Forelimb muscle (tissue), 1 donor: ENCODE results near the gene OR4D5. TPM values are rescaled to one million over a fixed set of nuclear protein-coding genes. Genes with fewer than 3 reads are reported as not detected.

ENCODE experiments used
- DNase-seq: peaks from one replicate; pipeline ENCODE4 v3.0.0-alpha.2; 2013; ENCODE audit warnings: low read depth
- polyA plus RNA-seq: library from polyadenylated mRNA; unstranded; fragments of 120-200 nt; gene quantifications from one replicate; pipeline ENCODE4 v1.2.1, GENCODE V29; 2013; ENCODE audit not compliant: insufficient read length

OR4D5 gene
- polyA plus RNA-seq, result not detected

- no peak for DNase-seq
Measured at GRCh38 chr11:123939317-123939716, at the start of gene OR4D5. Gene OR4D5, plus strand, starts transcription at chr11:123939617. Its CDS starts 0 bp downstream, at chr11:123939617.

DNA sequence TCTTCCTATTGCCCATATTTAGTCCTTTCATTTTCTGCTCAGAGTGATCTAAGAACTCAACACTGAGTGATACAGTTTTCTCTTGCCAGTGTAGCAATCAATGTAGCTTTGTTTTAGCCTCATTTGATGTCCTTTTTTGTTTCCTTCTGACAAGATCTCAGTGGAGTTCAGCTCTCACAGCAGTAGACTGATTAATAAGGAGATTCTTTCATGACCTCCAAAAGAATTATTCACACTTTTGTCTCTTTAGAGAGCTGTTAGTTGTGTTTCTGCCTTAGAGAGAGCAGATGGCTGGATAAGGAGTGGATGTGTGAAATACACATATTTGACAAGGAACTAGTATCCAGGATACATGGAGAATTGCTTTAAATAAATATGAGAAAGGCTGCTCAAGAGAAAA, 47.4 kb upstream of the OR4D5 start:
- DNase-seq, result no peak

DNA sequence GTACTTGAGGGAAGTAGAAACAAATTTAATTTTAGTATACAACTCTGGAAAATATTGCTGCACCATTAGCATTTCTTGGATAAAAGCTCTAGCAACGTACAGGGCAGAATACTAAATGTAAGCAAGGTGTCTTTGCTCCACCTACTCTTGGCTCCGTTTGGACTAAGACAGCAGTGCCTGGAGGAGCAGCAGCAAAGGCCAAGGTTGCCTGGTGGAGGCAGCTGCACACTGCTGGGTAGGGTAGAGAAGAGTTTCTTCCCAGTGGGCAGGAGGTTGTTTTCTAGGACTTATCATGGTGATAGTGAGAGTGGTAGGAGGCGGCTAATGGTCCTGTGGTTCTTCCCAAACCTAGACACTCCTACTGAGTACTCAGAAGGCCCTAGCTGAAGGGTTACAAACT, 39.6 kb upstream of the OR4D5 start:
- no peak for DNase-seq

GRCh38 chr11:123901867-123902266, 37.5 kb upstream of the OR4D5 start, which contains the start of gene OR8D4:
Gene OR8D4, plus strand, starts transcription at chr11:123902167. Its CDS starts 4,265 bp downstream, at chr11:123906432.
- DNase-seq, result no peak

GRCh38 chr11:123903932-123904331, 35.5 kb upstream of the OR4D5 start:
- DNase-seq, result no peak

DNA sequence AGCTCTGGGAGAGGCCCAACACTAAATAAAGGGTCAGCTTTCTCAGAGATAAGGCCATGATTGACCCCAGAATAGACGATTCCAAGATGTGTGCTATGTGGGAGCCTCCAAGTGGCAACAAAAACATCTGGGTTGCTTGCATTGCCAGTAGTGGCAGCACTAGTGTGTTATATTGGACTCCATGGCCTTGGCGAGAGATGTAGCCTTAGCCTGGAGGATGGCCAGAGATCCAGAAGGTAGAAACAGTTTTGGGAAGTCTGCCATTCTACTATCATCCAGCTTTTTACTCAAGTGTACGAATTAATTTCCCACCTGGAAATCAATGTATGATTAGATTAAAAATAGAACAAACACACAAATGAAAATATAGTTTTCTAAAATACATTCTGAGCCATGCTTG, 34.5 kb upstream of the OR4D5 start:
- no peak for DNase-seq

GRCh38 chr11:123905826-123906225, 33.6 kb upstream of the OR4D5 start:
- DNase-seq, result no peak

- no peak for DNase-seq
Measured at GRCh38 chr11:123920943-123921342, 18.5 kb upstream of the OR4D5 start.

GRCh38 chr11:123924027-123924426, 15.4 kb upstream of the OR4D5 start:
- no peak for DNase-seq

DNA sequence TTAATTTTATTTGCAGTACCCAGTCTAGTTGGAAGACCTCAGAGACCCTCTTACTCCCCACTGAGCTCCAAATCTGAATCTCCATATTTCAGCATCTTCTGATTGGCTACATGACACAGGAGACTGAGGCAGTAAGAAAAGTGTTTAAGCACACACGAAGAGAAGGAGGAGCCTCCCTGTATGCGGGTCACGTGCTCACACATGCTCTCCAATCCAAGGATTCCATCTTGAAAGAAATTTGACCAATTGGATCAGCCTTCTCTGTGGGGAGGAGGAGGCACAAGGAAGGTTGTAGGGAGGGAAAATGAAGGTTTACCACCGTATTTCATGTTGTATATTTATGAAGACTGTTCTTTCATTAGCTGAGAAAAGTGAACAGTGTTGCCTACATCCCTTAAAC, 3.0 kb downstream of the OR4D5 start:
- no peak for DNase-seq

- no peak for DNase-seq
Measured at GRCh38 chr11:123943738-123944137, 4.3 kb downstream of the OR4D5 start, which contains the start of gene OR6T1. Gene OR6T1, minus strand, starts transcription at chr11:123943838. Its CDS starts 0 bp downstream, at chr11:123943838.

DNA sequence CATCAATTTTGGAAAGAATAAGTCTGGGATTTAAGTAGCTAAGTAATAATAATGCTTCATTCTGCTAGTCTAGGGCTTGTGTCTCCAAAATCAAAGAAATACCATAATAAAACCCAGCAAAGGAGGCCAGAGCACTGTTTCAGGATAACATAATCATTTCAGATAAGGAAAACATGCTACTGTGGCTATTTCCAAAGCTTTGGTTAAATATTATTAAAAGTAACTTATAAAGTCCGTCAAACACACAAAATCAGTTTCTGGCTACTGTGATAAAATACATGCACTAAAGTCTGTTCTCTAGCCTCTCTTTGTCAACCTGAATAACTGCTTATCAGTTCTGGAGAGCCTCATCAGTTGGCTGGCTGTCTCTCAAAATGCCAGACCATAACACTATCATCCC, 5.7 kb downstream of the OR4D5 start:
- DNase-seq, result no peak

DNA sequence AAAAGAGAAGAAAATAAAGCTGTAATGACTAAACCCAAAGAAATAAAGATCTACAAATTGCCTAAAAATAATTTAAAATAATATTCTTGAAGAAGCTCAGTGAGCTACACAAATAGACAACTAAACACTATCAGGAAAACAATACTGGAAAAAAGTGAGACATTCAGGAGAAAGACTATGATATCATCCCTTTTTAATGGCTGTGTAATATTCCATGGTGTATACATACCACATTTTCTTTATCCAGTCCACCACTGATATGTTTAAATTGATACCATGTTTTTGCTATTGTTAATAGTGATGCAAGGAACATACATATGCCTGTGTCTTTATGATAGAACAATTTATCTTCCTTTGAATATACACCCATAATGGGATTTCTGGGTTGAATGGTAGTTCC, 17.3 kb downstream of the OR4D5 start:
- DNase-seq, result no peak

- no peak for DNase-seq
Measured at GRCh38 chr11:123973816-123974215, 34.4 kb downstream of the OR4D5 start.

GRCh38 chr11:123976770-123977560, 37.5 kb downstream of the OR4D5 start:
- DNase-seq, result no peak

- DNase-seq, result no peak
Measured at GRCh38 chr11:123977731-123978347, 38.4 kb downstream of the OR4D5 start, which contains the start of gene OR10S1. Gene OR10S1, minus strand, starts transcription at chr11:123977781. Its CDS starts 117 bp downstream, at chr11:123977664.

DNA sequence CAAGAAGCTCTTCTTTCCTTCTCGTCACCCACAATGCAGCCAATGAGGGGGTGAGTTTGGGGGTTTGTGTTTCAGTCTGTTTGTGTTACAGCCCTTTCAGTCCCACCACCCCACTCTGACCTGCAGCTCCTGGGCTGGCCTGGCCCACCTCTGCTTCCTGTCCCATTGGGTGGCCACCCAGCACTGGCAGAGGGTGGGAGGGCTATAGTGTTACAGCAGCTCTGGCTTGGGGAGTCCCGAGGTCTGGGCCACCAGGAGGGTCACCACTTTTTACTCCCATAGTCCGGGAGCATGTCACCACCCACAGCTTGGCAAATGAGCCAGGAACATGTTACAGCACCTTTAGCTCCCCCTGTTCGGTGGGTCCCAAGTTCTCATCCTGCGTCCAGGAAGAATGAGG, 39.9 kb downstream of the OR4D5 start:
- DNase-seq, result no peak

Other genes starting within 250 kb of the OR4D5 start
- 20.6 TPM for gene ZNF202, start 198.0 kb upstream of the OR4D5 start, polyA plus RNA-seq
- gene OR6X1, start 185.1 kb upstream of the OR4D5 start, polyA plus RNA-seq, result not detected
- not detected for gene OR6M1, start 133.3 kb upstream of the OR4D5 start, polyA plus RNA-seq
- gene TMEM225, start 53.9 kb upstream of the OR4D5 start, polyA plus RNA-seq, result not detected
- gene OR8D4, start 37.5 kb upstream of the OR4D5 start, polyA plus RNA-seq, result 0.06 TPM
- not detected for gene OR6T1, start 4.2 kb downstream of the OR4D5 start, polyA plus RNA-seq
- not detected for gene OR10S1, start 38.2 kb downstream of the OR4D5 start, polyA plus RNA-seq
- gene OR10G6, start 55.5 kb downstream of the OR4D5 start, polyA plus RNA-seq, result not detected
- gene OR10G4, start 73.4 kb downstream of the OR4D5 start, polyA plus RNA-seq, result 0.06 TPM
- not detected for gene OR10G9, start 83.4 kb downstream of the OR4D5 start, polyA plus RNA-seq
- not detected for gene OR10G8, start 87.2 kb downstream of the OR4D5 start, polyA plus RNA-seq
- not detected for gene OR10G7, start 101.7 kb downstream of the OR4D5 start, polyA plus RNA-seq
- 114 TPM for gene VWA5A, start 175.8 kb downstream of the OR4D5 start, polyA plus RNA-seq
- not detected for gene OR10D3, start 243.7 kb downstream of the OR4D5 start, polyA plus RNA-seq